Spleen (tissue), 11 donors: ENCODE measurements around the gene COL4A1. TPM values are rescaled to one million over a fixed set of nuclear protein-coding genes. Genes with fewer than 3 reads are reported as not detected.

ENCODE experiments used
- DNase-seq: peaks from one replicate; pipeline ENCODE4 v3.0.0-alpha.2; 2020
- H3K27ac ChIP-seq, 8 donors: fragments of 200-600 bp; sonication (generic) in 7 of 8; 1 replicate in 4 of 8; 2 replicates in 4 of 8; pipeline versions ENCODE4 v1.5.0 to v1.8.0; 2016 to 2021; ENCODE audit warnings: inconsistent platforms in 4 of 8, mild to moderate bottlenecking in 4 of 8, moderate library complexity in 1 of 8
- H3K27me3 ChIP-seq, 7 donors: fragments of 200-600 bp; sonication (generic) in 6 of 7; replicated peaks in 1 of 7; 1 replicate in 4 of 7; 2 replicates in 3 of 7; pipeline versions ENCODE4 v1.5.0 to v1.8.0; 2016 to 2021; ENCODE audit warnings: inconsistent platforms in 3 of 7, mild to moderate bottlenecking in 1 of 7
- H3K36me3 ChIP-seq, 6 donors: fragments of 200-600 bp; sonication (generic) in 5 of 6; 1 replicate in 4 of 6; 2 replicates in 2 of 6; pipeline versions ENCODE4 v1.5.0 to v1.8.0; 2016 to 2021; ENCODE audit warnings: inconsistent platforms in 2 of 6
- H3K4me1 ChIP-seq, 6 donors: fragments of 200-600 bp; sonication (generic) in 5 of 6; 1 replicate in 3 of 6; 2 replicates in 3 of 6; pipeline versions ENCODE4 v1.5.0 to v1.8.0; 2016 to 2021; ENCODE audit warnings: inconsistent platforms in 3 of 6
- H3K4me3 ChIP-seq, 8 donors: fragments of 200-600 bp; sonication (generic) in 7 of 8; 1 replicate in 4 of 8; 2 replicates in 4 of 8; pipeline versions ENCODE4 v1.5.0 to v1.8.0; 2016 to 2021; ENCODE audit warnings: inconsistent platforms in 4 of 8, mild to moderate bottlenecking in 4 of 8, moderate library complexity in 2 of 8
- H3K9me3 ChIP-seq, 8 donors: fragments of 200-600 bp; sonication (generic) in 7 of 8; 1 replicate in 4 of 8; 2 replicates in 4 of 8; pipeline versions ENCODE4 v1.5.0 to v1.8.0; 2016 to 2021; ENCODE audit warnings: inconsistent platforms in 4 of 8
- CTCF ChIP-seq, 11 experiments: fragments of 200-600 bp in 7 of 11; fragments of 450-650 bp in 4 of 11; sonication (generic) in 4 of 11; IDR thresholded peaks in 8 of 11; conservative IDR thresholded peaks in 3 of 11; 1 replicate in 7 of 11; 2 replicates in 4 of 11; pipeline versions ENCODE4 v1.4.0 to v1.8.0; 2016 to 2021; ENCODE audit warnings: antibody characterized with exemption in 11 of 11, inconsistent platforms in 4 of 11, mild to moderate bottlenecking in 1 of 11
- POLR2A ChIP-seq, 3 donors: fragments of 450-650 bp; IDR thresholded peaks; one replicate each; pipeline ENCODE4 v1.5.1; 2017; ENCODE audit warnings: antibody characterized with exemption in 3 of 3, mild to moderate bottlenecking in 1 of 3
- POLR2AphosphoS5 ChIP-seq, 3 donors: sonication (generic); formaldehyde crosslinking; IDR thresholded peaks; one replicate each; pipeline ENCODE4 v1.5.1; 2017; ENCODE audit warnings: antibody characterized with exemption in 3 of 3
- WGBS, 5 donors: extraction: QIAGEN DNeasy Blood & Tissue Kit in 3 of 5; methylation state at CpG; one replicate each; pipeline versions ENCODE4 v1.1.5 to v1.1.7; 2013 to 2018; 5-methylcytosine and 5-hydroxymethylcytosine counted together
- intact Hi-C: fragments of 100-400 bp; cut with DNase I; formaldehyde crosslinking; loops from one replicate; pipeline ENCODE4 v1.15.0; 2023; ENCODE audit warnings: low total_unique reads
- polyA plus RNA-seq, 3 donors: library from polyadenylated mRNA; stranded (reverse); fragments of 200-250 nt; gene quantifications; one replicate each; pipeline ENCODE4 v1.2.1, GENCODE V29; 2013
- total RNA-seq, 7 donors: library from RNA; depleted of rRNA in 3 of 7; stranded (reverse); fragments of >200 nt in 3 of 7; fragmentation: NEBNext Ultra II Directional in 4 of 7; extraction: Animal tissue kit (Norgen Biotek cat#: 25700) in 4 of 7; gene quantifications; one replicate each; pipeline versions ENCODE4 v1.1.0 to v1.2.1, GENCODE V29; 2016 to 2021
- donor health status: healthy with polysubstance abuse.
- donor health status: DM: no; HTN: no; CAD: no; lungs with moderate emphysema.
- donor health status: DM: no; HTN: no; CAD: no.
- donor health status: Bipolar disorder and iron deficiency.
- donor health status: healthy.
- donor health status: DM: no; HTN: no; CAD: no.
- donor health status: DM: yes; HTN: yes; CAD: no.

The COL4A1 gene
- total and polyA plus RNA-seq, 10 donors = 37.9 to 959 (median 340) TPM

- Histone ChIP-seq H3K27me3 (no peaks in the 10 kb centered on the region), H3K4me1 (peaks cover 6 to 53% (median 31%) of the 10 kb centered on the region in 6 donors), H3K36me3 (no peaks in the 10 kb centered on the region), H3K4me3 (no peak overlapping the region), H3K27ac (peak overlapping the region in 7 of 8 donors; percentile 6 to 69 (median 48)), H3K9me3 (no peaks in the 10 kb centered on the region)
- intact Hi-C loops = loop anchor here (10.0 kb wide), 1 partner anchor 77 kb away; no protein-coding TSS in a partner anchor
- WGBS, 5 donors = 59 to 68% (median 68%) methylated on average over 18 of the region's 18 CpGs
- peak in 1 of 3 donors; percentile 25 for TF ChIP-seq POLR2AphosphoS5 (IDR thresholded peaks at IDR 0.05)
- TF ChIP-seq POLR2A (IDR thresholded peaks at IDR 0.05) = no peak
- DNase-seq = no peak
Observed at GRCh38 chr13:110347535-110348308, 40.8 kb upstream of the COL4A1 start.

GRCh38 chr13:110347088-110347487 lies 40.1 kb upstream of the COL4A1 start:
- WGBS, 5 donors = 69 to 94% (median 87%) methylated on average over 2 to 3 of the region's 3 CpGs
- no peak for DNase-seq
- Histone ChIP-seq H3K4me1 (peaks cover 8 to 52% (median 31%) of the 10 kb centered on the region in 6 donors), H3K9me3 (no peaks in the 10 kb centered on the region), H3K36me3 (no peaks in the 10 kb centered on the region), H3K27ac (peak overlapping the region in 4 of 8 donors; percentile 48 to 69 (median 58)), H3K4me3 (no peak overlapping the region), H3K27me3 (no peaks in the 10 kb centered on the region)
- intact Hi-C loops = loop anchor here (10.0 kb wide), 1 partner anchor 78 kb away; no protein-coding TSS in a partner anchor
- TF ChIP-seq POLR2AphosphoS5 (IDR thresholded peaks at IDR 0.05) (no peak), CTCF (IDR thresholded peaks at IDR 0.05 in 8 of 11, conservative IDR thresholded peaks at IDR 0.05 in 3 of 11) (no peak), POLR2A (IDR thresholded peaks at IDR 0.05) (no peak)

- no peak for DNase-seq
- Histone ChIP-seq H3K4me3 (no peak overlapping the region), H3K9me3 (no peaks in the 10 kb centered on the region), H3K4me1 (peaks cover 9 to 56% (median 34%) of the 10 kb centered on the region in 6 donors), H3K27me3 (no peaks in the 10 kb centered on the region), H3K27ac (peak overlapping the region in 3 of 8 donors; percentile 54 to 69 (median 61)), H3K36me3 (no peaks in the 10 kb centered on the region)
- intact Hi-C loops = loop anchor here (10.0 kb wide), 1 partner anchor 78 kb away; no protein-coding TSS in a partner anchor
- 82 to 94% (median 89%) methylated on average over 16 to 17 of the region's 17 CpGs for WGBS, 5 donors
- TF ChIP-seq CTCF (IDR thresholded peaks at IDR 0.05 in 8 of 11, conservative IDR thresholded peaks at IDR 0.05 in 3 of 11) (no peak), POLR2AphosphoS5 (IDR thresholded peaks at IDR 0.05) (peak in 1 of 3 donors; percentile 57)
Observed at GRCh38 chr13:110346661-110347067, 39.7 kb upstream of the COL4A1 start.

- TF ChIP-seq CTCF (IDR thresholded peaks at IDR 0.05 in 8 of 11, conservative IDR thresholded peaks at IDR 0.05 in 3 of 11) (no peak), POLR2A (IDR thresholded peaks at IDR 0.05) (no peak), POLR2AphosphoS5 (IDR thresholded peaks at IDR 0.05) (no peak)
- Histone ChIP-seq H3K27me3 (peaks cover 0 to 10% (median 0%) of the 10 kb centered on the region in 7 donors), H3K4me3 (no peak overlapping the region), H3K27ac (peak overlapping the region in 2 of 8 donors; percentile 38 to 54), H3K9me3 (no peaks in the 10 kb centered on the region), H3K4me1 (peaks cover 10 to 66% (median 43%) of the 10 kb centered on the region in 6 donors), H3K36me3 (no peaks in the 10 kb centered on the region)
- 76 to 89% (median 86%) methylated on average over 4 of the region's 4 CpGs for WGBS, 5 donors
- intact Hi-C loops = loop anchor here (10.0 kb wide), 1 partner anchor 79 kb away; no protein-coding TSS in a partner anchor
- no peak for DNase-seq
Observed at GRCh38 chr13:110345701-110346100, 38.7 kb upstream of the COL4A1 start.
